IPS-18c (cell line): Measurements from ENCODE around the gene PAXIP1.

Experiments
- H3K4me3 ChIP-seq: 2 replicates; pipeline ENCODE4 v1.7.0; 2013; ENCODE audit warnings: low read depth, mild to moderate bottlenecking, low read length, moderate library complexity; ENCODE audit not compliant: insufficient read depth
- H3K9me3 ChIP-seq: one replicate; pipeline ENCODE4 v1.6.1; 2013; ENCODE audit warnings: mild to moderate bottlenecking, low read length, moderate library complexity; ENCODE audit not compliant: control insufficient read depth, insufficient read depth

Gene PAXIP1

DNA sequence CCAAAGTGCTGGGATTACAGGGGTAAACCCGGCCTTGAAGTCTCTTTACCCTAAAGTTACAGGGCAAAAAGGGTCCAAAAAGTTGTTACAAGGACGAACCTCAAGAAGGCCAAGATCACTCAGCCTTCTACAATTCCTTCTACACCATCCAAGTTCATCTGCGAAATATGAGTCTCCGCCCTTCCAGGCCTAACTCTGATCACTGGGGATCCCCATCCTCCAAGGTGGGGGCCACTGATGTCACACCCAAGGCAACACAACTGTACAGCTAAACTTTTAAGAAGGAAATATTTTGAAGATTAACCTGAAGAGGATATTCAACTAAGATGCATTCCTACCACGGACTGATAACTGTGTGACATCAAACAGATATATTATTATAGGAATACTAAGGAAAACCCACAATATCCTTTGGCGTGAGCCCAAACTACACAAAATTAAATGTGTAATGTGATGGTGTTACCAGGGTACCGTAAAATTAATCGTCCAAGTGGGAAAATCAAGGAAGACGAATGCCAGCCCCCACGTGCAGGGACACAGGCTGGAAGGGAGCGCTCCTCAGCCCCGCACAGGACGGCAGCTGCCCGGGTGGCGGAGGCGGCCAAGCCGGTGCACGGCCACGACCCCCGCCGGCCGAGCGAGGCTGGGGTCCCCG is 1.0 kb downstream of the PAXIP1 start:
- Histone ChIP-seq H3K9me3 (no peaks in the 10 kb centered on the region), H3K4me3 (peak overlapping the region; percentile 78)

DNA sequence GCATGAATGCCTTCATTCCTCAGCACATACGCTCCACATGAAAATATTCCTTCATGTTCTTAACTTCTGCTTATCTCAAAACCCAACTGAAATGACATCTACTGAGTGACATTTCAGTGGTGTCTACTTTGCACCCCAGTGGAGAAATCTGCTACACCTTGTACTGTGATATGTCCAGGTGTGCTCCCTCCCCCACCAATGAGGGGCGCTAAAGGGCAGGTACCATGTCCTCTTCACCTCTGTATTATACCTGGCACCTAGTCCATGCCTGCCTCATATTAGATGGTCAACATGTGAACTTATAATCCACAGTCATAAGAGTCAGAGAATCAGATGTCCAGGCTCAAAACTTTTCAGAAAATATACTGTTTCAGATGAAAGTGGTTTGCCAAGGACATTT is 2.1 kb downstream of the PAXIP1 start:
- H3K4me3 ChIP-seq = no peak overlapping the region

DNA sequence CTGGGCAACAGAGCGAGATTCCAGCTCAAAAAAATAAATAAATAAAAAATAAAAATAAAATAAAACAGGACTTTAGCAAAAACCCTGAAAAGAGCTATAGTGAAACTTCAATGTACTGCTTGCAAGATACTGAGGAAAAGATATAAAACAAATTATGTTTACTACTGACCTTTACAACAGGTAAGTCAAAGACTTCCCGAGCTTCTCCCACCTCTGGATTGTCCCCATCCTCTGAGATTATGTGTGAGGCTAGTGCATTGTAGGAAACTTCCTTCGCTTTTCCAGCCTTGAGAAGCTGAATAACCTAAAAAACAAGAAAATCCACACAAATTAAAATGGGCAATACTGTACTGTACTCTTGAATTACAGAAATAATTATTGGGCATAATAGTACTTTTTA is 4.4 kb downstream of the PAXIP1 start:
- Histone ChIP-seq H3K4me3 (no peak overlapping the region), H3K9me3 (no peaks in the 10 kb centered on the region)

More for the DNA sequence above, 2.1 kb downstream of the PAXIP1 start:
- H3K9me3 ChIP-seq = no peaks in the 10 kb centered on the region

DNA sequence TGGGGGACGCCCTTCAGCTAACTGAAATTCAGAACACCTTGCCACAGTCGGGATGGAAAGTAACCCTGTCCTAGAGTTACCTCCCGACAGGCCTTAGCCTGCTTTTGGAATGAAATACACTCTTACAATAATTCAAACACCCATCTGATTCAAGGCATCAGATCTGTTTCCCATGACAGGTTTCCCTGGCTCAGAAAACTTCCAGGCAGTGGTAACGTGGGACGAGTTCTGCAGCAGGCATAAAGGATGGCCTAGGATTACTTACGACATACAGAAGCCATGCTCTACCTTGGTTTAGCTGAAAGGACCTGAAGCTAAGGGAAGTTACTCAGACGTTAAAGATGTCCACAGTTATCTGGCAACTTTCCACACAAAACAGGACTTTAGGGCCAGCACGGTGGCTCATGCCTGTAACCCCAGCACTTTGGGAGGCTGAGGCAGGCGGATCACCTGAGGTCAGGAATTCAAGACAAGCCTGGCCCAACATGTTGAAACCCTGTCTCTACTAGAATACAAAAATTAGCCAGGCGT is 5.0 kb downstream of the PAXIP1 start:
- Histone ChIP-seq H3K9me3 (no peaks in the 10 kb centered on the region), H3K4me3 (no peak overlapping the region)

DNA sequence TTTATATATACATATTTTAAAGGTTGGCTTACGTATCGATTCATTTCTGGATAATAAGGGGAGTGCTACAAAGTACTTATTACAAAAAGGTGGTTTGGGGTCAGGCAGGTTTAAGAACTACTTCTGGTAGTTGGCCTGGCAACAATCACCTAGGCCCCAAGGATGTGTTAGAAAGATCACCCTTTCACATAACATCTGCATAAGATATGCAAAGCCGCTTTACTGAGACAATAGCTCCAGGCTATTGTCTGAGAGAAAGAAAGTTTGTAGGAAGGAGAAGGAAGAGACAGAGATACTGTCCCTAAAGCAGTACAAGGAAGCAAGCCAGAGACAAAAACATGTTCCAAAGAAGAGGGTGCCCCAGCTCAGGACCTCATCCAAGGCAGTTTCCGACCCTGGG is 6.2 kb downstream of the PAXIP1 start:
- Histone ChIP-seq H3K4me3 (0 out of 2 replicates have a peak overlapping the region, but pooled peaks have one; percentile 2), H3K9me3 (no peaks in the 10 kb centered on the region)

DNA sequence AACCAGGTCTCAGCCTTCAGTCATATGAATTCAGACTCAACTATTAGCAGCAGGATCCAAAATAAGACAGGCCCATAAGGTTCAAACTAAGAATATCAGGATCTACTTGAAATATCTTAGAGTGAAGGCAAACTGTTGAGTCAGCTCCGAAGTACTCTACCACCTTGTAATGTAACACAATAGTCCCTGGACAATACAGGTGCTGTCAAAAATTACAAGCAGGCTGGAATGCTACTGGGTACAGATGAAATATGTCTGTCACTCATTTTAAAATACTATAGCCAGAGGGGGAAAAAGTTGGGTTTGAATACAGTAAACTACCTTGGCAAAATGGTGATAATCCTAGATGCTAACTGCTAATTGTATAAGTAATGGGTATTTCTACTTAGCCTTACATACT is 6.8 kb downstream of the PAXIP1 start:
- H3K9me3 ChIP-seq = no peaks in the 10 kb centered on the region

DNA sequence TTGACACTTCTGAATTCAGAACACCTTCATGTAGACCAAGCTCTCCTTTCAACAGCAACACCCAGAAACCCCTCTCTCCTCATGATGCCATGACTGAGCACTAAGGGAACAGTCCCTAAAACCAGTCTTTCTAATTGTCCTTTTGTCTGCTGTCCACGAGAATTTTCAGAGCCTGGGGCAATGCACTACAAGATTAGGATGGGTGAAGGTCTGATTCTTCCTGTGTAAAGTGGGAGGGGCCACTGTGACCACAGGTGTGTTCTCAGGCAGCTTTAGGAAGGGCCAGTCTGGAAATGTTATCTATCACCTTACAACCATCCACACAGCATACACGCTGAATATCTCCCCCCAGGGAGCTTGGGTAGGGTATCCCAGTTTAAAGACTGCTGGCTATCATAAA is 7.9 kb downstream of the PAXIP1 start:
- no peak overlapping the region for H3K4me3 ChIP-seq

More for the DNA sequence above, 6.8 kb downstream of the PAXIP1 start:
- no peak overlapping the region for H3K4me3 ChIP-seq

DNA sequence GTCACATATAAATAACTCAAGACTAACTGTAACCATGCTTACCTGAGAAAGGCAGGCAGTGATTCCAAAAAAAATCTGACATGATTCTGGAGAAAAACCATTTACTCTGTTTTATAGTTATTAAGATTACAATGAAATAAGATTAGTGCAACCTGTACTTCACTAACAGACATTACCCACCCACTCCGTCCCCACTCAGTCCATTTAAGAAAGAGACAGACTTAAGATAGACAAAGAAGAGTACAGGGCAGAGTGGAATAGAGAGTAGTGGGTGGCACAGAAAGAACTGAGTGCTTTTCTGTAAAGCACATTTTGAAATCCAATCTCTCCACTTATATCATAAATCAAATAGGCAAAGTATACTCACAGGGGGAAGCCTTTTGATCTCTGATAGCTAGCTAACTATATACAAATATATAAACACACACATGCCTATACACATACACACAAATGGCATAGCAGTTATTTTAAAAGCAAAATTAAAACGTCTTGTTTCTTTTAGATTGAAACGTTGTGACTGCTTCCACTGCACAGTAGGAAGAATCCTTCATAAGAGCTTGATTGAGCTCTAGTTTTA is 11.9 kb downstream of the PAXIP1 start:
- H3K4me3 ChIP-seq = no peak overlapping the region
- H3K9me3 ChIP-seq = no peaks in the 10 kb centered on the region

More for the DNA sequence above, 7.9 kb downstream of the PAXIP1 start:
- H3K9me3 ChIP-seq = no peaks in the 10 kb centered on the region

DNA sequence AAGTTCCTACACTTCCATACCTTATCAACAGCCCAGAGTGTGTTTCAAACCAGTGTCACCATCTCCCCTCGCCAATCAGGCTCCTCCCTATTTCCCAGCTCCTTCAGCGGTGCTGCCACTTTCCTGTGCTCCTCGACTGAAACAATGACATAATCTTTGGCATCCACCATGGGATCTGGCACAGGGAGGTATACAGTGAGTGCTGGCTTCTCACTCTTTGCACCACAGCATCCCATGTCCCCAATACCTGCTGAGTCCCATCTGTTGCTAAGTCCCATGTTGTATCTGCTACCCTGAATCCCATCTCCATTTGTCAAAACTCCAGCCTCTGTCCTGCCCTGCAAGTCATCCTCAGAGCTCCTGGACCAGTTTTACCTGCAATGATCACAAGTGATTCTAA is 15.4 kb downstream of the PAXIP1 start:
- H3K9me3 ChIP-seq = no peaks in the 10 kb centered on the region
- H3K4me3 ChIP-seq = no peak overlapping the region

DNA sequence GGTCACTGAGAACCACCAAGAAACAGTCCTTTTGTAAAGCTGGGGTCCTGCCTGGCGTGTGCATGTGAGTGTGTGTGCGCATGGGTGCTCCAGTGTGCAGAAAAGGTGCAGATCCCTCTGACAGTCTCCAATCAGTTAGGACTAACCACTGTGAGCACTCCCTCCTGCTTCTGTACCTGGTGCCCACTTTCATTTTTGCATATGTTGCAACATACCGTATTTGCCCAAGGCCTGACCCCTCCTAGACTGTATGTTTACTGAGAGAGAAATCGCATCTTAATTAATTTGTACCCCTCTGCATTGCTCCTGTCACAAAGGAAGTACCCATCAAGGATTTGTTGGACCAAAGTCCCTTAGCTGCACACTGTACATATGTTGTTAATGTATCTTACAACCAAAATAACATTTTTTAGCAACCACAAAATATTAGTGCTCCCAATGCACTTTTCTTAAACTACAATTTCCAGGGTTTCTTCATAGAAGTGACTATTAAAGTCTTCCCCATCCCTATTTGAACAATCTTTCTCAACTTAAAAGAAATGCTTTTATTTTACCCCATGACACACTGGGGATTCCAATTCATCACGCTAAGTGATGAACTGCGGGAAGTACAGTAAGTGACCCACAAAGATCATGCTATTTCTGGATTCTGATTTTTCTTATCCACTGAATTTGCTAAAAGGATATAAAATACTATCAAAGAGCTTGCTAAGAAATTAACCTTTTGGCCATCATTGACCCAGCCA is 16.6 kb downstream of the PAXIP1 start:
- H3K4me3 ChIP-seq = no peak overlapping the region
- H3K9me3 ChIP-seq = no peaks in the 10 kb centered on the region

DNA sequence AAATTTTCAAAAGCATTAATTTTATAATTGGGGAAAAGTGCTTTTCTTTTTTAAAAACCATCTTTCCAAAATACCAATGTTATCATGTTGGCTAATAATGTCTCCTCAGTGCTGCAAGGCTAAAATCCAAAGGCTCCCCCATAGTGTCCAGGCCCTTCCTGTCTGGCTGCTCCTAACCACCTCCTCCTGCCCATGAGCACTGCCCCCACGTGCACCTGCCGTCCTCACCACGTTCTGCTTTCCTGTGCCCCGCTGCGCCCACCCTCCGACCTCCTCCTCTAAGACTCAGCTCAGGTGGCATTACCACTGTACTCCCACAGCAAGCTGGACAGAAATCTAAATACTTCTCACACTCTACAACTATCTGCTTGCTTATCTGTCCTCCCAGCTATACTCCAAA is 17.7 kb downstream of the PAXIP1 start:
- Histone ChIP-seq H3K4me3 (no peak overlapping the region), H3K9me3 (no peaks in the 10 kb centered on the region)

DNA sequence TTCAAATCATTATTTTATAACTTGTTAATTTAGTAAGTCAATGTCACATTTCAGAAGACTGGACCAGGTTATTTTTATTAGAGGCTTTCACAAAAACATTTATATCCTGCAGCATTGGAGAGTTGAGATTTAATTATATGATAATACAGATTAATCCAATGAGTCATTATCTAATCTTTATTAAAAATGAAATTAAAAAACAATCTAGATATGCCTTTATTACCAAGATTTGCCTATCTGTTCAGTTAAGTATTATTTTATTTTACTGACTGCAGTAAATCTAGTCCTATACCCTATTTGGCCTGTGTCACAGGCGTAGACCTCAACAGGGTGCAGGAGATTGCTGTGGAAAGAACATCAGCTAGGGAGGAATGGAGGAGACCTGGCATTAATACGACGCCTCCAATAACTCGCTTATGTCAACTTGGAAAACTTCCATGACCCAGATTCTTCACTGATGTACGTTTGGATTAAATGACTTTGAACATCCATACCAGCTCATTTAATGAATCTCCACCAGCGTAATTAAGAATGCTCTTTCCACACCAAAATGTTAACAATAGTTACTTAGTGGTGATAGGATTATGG is 18.2 kb downstream of the PAXIP1 start:
- no peaks in the 10 kb centered on the region for H3K9me3 ChIP-seq
- H3K4me3 ChIP-seq = no peak overlapping the region

DNA sequence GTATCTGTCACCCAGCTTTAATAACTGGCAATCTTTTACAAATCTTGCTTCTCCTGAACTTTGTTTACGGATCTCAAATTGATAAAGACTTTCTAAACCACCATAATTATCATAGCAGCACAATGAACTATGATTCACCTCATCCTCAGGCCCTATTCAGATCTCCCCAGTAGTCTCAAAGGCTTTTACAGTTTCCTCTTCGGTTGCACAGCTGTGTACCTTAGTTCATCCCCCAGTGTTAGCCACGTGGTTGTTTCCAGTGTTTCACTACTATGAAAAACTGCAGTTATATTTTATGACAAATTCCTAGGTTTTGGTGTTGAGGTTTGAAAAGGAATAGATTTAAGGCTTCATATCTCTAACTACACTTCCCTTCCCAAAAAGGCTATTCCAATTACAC is 24.9 kb downstream of the PAXIP1 start:
- no peak overlapping the region for H3K4me3 ChIP-seq
- H3K9me3 ChIP-seq = no peaks in the 10 kb centered on the region

DNA sequence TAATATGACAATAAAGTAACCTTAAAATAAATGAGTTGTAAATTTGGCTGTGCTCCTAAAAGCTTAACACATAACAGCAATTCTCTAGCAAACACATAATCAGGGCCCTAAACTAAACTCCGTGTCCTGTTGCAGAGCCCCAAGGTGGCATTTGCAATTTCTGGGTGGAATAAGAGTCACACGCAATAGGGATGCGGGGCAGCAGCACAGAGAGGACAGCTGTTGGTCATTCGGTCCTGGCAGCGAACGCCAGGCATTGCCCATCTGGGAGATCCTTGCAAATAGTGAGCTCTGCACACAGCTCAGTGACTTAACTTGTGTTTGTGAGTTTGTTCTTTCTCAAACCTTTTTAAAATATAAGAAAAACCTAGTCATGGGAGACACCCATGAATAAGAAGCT is 25.7 kb downstream of the PAXIP1 start:
- H3K4me3 ChIP-seq = no peak overlapping the region

DNA sequence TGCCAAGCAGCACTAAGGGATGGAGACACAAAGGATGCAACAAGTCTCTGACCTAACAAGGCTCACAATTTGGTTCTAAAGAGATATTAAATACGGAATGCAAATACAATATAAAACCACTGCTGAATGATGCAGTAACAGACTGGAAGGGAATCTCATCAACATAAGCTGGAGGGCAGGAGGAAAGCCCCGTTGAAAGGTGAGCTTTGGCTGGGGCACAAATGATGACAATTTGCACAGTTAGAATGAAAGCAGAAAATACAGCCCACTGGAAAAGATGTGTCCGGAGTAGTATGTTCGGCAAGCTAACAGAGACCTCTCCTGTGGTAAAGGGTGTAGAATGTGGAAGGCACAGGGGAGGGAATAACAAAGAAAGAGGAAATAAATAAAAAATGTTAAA is 26.1 kb downstream of the PAXIP1 start:
- no peaks in the 10 kb centered on the region for H3K9me3 ChIP-seq
- no peak overlapping the region for H3K4me3 ChIP-seq

More for the DNA sequence above, 25.7 kb downstream of the PAXIP1 start:
- H3K9me3 ChIP-seq = no peaks in the 10 kb centered on the region

DNA sequence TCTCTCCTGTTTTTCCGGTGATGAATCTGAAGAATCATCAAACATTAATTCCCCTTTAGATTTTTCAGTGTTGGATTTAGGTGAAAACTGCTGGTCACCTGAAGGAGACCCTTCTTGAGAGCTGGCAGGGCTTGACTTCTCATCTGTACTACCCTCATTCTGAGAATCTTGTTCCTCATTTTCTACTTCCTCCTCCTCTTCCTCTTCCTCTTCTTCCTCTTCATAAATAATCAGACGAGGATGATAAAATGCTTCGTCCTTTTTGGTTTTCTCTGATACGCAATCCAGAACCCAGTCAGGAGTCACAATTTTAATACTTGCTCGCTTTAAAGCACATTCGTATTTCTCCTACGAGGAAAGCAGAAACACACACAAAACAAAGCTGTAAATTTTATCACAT is 26.9 kb downstream of the PAXIP1 start:
- H3K4me3 ChIP-seq = no peak overlapping the region
- H3K9me3 ChIP-seq = no peaks in the 10 kb centered on the region

DNA sequence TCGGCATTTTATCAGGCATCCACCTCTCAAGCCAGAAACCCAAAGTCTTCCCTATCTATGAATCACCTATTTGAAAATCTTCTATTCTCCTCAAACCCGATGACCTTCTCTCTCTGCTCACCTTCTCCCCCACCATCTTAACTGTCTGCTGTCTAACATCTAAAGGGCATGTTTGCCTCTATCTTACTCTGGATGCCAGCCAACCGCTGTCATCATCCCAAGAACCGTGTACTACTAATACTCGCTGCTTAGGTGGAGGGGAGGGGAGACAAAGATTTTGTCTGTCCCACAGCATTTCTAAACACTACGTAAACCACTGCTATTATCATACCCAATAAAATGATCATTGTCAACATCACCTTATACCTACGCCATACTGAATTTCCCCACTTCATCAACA is 29.5 kb downstream of the PAXIP1 start:
- H3K9me3 ChIP-seq = no peaks in the 10 kb centered on the region
- no peak overlapping the region for H3K4me3 ChIP-seq
